ENCODE measurements around the gene SPSB1.
"Not testable (repeated sequence)": the region's sequence is repeated elsewhere in the genome, so short reads cannot be mapped to it uniquely, and the experiment has no call there.

The SPSB1 gene

DNA sequence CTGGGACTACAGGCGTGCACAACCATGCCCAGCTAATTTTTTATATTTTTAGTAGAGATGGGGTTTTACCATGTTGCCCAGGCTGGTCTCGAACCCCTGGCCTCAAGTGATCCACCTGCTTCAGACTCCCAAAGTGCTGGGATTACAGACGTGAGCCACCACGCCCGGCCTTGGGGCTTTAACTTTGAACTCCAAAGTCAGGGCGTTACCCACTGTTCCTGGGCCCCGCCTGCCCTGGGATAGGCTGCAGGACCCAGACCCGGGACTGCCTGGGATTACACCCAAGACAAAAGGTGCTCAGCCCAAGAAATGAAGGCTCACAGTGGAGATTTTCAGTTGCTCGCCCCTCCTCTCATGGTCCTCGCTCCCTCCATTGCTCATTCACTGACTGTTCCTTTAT, 92.7 kb downstream of the SPSB1 start:
- H3K36me3 ChIP-seq (ENCODE audit: insufficient read depth, low read depth, low read length); H3K27ac ChIP-seq (ENCODE audit: low read length): not testable (repeated sequence)

GRCh38 chr1:9385801-9386573, 93.3 kb downstream of the SPSB1 start:
- no peaks in the 10 kb centered on the region for H3K27me3 ChIP-seq (ENCODE audit: insufficient read depth, low read length)
- no peaks in the 10 kb centered on the region for H3K4me1 ChIP-seq (ENCODE audit: insufficient read depth, low read length)
- H3K4me3 ChIP-seq (ENCODE audit: low read length): no peak overlapping the region
- no peaks in the 10 kb centered on the region for H3K36me3 ChIP-seq (ENCODE audit: insufficient read depth, low read depth, low read length)
- H3K9me3 ChIP-seq (ENCODE audit: insufficient read depth, low read depth, low read length): no peaks in the 10 kb centered on the region
- no peak overlapping the region for H3K27ac ChIP-seq (ENCODE audit: low read length)
- no peak overlapping the region for H3K9ac ChIP-seq (ENCODE audit: low read depth, low read length)

More for the DNA sequence above, 92.7 kb downstream of the SPSB1 start:
- not testable (repeated sequence) for H3K4me1 ChIP-seq (ENCODE audit: insufficient read depth, low read length); H3K9me3 ChIP-seq (ENCODE audit: insufficient read depth, low read depth, low read length); H3K27me3 ChIP-seq (ENCODE audit: insufficient read depth, low read length); H3K4me3 ChIP-seq (ENCODE audit: low read length); H3K9ac ChIP-seq (ENCODE audit: low read depth, low read length)

- Histone ChIP-seq H3K27me3 (ENCODE audit: insufficient read depth, low read length) (no peaks in the 10 kb centered on the region), H3K4me3 (ENCODE audit: low read length) (no peak overlapping the region), H3K36me3 (ENCODE audit: insufficient read depth, low read depth, low read length) (no peaks in the 10 kb centered on the region), H3K9ac (ENCODE audit: low read depth, low read length) (no peak overlapping the region), H3K4me1 (ENCODE audit: insufficient read depth, low read length) (no peaks in the 10 kb centered on the region), H3K9me3 (ENCODE audit: insufficient read depth, low read depth, low read length) (no peaks in the 10 kb centered on the region), H3K27ac (ENCODE audit: low read length) (no peak overlapping the region)
These were observed 95.9 kb downstream of the SPSB1 start for GRCh38 chr1:9388335-9389180.

DNA sequence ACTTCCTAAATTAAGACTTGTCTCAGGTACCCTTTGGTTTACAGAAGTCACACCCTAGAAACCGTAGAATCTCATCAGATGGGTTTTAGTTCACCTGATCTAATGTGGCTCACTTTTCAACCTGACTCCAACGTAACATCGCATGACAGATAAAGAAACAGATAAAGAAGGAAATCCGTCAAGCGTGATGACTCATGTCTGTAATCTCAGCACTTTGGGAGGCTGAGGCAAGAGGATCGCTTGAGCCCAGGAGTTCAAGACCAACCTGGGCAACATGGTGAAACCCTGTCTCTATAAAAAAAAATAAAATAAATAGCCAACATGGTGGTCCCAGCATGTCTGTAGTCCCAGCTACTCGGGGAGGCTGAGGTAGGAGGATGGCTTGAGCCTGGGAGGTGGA, 97.3 kb downstream of the SPSB1 start:
- H3K4me3 ChIP-seq (ENCODE audit: low read length): no peak overlapping the region
- no peaks in the 10 kb centered on the region for H3K4me1 ChIP-seq (ENCODE audit: insufficient read depth, low read length)
- H3K36me3 ChIP-seq (ENCODE audit: insufficient read depth, low read depth, low read length): no peaks in the 10 kb centered on the region
- no peak overlapping the region for H3K9ac ChIP-seq (ENCODE audit: low read depth, low read length)
- H3K27ac ChIP-seq (ENCODE audit: low read length): no peak overlapping the region
- peaks cover under 1% of the 10 kb centered on the region; the same call in 1 of the 2 replicates for H3K9me3 ChIP-seq (ENCODE audit: insufficient read depth, low read depth, low read length)
- no peaks in the 10 kb centered on the region for H3K27me3 ChIP-seq (ENCODE audit: insufficient read depth, low read length)

GRCh38 chr1:9391620-9392019, 98.9 kb downstream of the SPSB1 start:
- no peak overlapping the region for H3K4me3 ChIP-seq (ENCODE audit: low read length)
- H3K4me1 ChIP-seq (ENCODE audit: insufficient read depth, low read length): no peaks in the 10 kb centered on the region
- no peaks in the 10 kb centered on the region for H3K36me3 ChIP-seq (ENCODE audit: insufficient read depth, low read depth, low read length)
- H3K9me3 ChIP-seq (ENCODE audit: insufficient read depth, low read depth, low read length): peaks cover 3% of the 10 kb centered on the region; the same call in 1 of the 2 replicates
- H3K27ac ChIP-seq (ENCODE audit: low read length): no peak overlapping the region
- no peak overlapping the region for H3K9ac ChIP-seq (ENCODE audit: low read depth, low read length)
- no peaks in the 10 kb centered on the region for H3K27me3 ChIP-seq (ENCODE audit: insufficient read depth, low read length)

GRCh38 chr1:9394010-9394409, 101.3 kb downstream of the SPSB1 start:
- H3K36me3 ChIP-seq (ENCODE audit: insufficient read depth, low read depth, low read length): no peaks in the 10 kb centered on the region
- no peaks in the 10 kb centered on the region for H3K4me1 ChIP-seq (ENCODE audit: insufficient read depth, low read length)
- peaks cover 3% of the 10 kb centered on the region; the same call in 1 of the 2 replicates for H3K9me3 ChIP-seq (ENCODE audit: insufficient read depth, low read depth, low read length)
- no peak overlapping the region for H3K4me3 ChIP-seq (ENCODE audit: low read length)
- no peak overlapping the region for H3K27ac ChIP-seq (ENCODE audit: low read length)
- H3K27me3 ChIP-seq (ENCODE audit: insufficient read depth, low read length): no peaks in the 10 kb centered on the region
- H3K9ac ChIP-seq (ENCODE audit: low read depth, low read length): no peak overlapping the region

DNA sequence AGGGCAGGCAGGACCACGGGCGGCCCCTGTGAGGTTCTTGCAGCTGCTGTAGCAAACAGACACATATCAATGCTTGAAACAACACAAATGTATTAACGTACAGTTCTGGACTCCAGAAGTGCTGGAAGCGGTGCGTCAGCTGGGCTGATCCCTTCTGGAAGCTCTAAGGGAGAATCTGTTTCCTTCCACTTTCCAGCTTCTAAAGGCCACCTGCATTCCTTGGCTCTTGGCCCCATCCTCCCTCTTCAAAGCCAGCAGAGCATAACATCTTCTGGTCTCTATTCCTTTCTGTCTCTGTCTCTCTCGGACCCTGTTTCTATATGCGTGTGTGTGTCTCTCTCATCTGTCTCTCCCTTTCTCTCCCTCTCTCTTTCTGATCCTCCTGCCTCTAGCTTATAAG, 102.3 kb downstream of the SPSB1 start:
- H3K4me1 ChIP-seq (ENCODE audit: insufficient read depth, low read length): no peaks in the 10 kb centered on the region
- H3K27me3 ChIP-seq (ENCODE audit: insufficient read depth, low read length): no peaks in the 10 kb centered on the region
- H3K4me3 ChIP-seq (ENCODE audit: low read length): no peak overlapping the region
- no peak overlapping the region for H3K9ac ChIP-seq (ENCODE audit: low read depth, low read length)
- no peak overlapping the region for H3K27ac ChIP-seq (ENCODE audit: low read length)
- no peaks in the 10 kb centered on the region for H3K36me3 ChIP-seq (ENCODE audit: insufficient read depth, low read depth, low read length)
- H3K9me3 ChIP-seq (ENCODE audit: insufficient read depth, low read depth, low read length): peaks cover 3% of the 10 kb centered on the region; the same call in 1 of the 2 replicates

DNA sequence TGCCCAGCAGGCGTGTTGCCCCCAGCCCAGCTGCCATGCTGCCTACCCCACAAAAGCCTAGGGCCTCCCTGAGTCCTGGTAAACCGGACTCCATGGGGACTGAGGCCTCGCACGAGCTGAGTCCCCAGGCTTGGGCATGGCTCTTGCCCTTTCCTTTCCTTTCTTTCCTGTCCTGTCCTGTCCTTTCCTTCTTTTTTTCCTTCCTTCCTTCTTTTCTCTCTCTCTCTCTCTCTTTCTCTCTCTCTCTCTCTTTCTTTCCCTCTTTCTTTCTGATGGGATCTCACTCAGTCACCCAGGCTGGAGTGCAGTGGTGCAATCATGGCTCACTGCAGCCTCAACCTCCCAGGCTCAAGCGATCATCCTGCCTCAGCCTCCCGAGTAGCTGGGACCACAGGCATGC, 104.4 kb downstream of the SPSB1 start:
- no peak overlapping the region for H3K4me3 ChIP-seq (ENCODE audit: low read length)

GRCh38 chr1:9397997-9398526, 105.4 kb downstream of the SPSB1 start:
- Histone ChIP-seq H3K9ac (ENCODE audit: low read depth, low read length) (no peak overlapping the region), H3K36me3 (ENCODE audit: insufficient read depth, low read depth, low read length) (no peaks in the 10 kb centered on the region), H3K27me3 (ENCODE audit: insufficient read depth, low read length) (no peaks in the 10 kb centered on the region), H3K27ac (ENCODE audit: low read length) (no peak overlapping the region), H3K9me3 (ENCODE audit: insufficient read depth, low read depth, low read length) (peaks cover 3% of the 10 kb centered on the region; the same call in 1 of the 2 replicates), H3K4me3 (ENCODE audit: low read length) (no peak overlapping the region), H3K4me1 (ENCODE audit: insufficient read depth, low read length) (no peaks in the 10 kb centered on the region; the same call in 1 of the 2 replicates)

More for the DNA sequence above, 104.4 kb downstream of the SPSB1 start:
- Histone ChIP-seq H3K27me3 (ENCODE audit: insufficient read depth, low read length) (no peaks in the 10 kb centered on the region), H3K9ac (ENCODE audit: low read depth, low read length) (no peak overlapping the region), H3K4me1 (ENCODE audit: insufficient read depth, low read length) (no peaks in the 10 kb centered on the region; the same call in 1 of the 2 replicates), H3K27ac (ENCODE audit: low read length) (no peak overlapping the region), H3K36me3 (ENCODE audit: insufficient read depth, low read depth, low read length) (no peaks in the 10 kb centered on the region), H3K9me3 (ENCODE audit: insufficient read depth, low read depth, low read length) (peaks cover 3% of the 10 kb centered on the region; the same call in 1 of the 2 replicates)

GRCh38 chr1:9399510-9400424, 107.1 kb downstream of the SPSB1 start:
- peaks cover 3% of the 10 kb centered on the region; the same call in 1 of the 2 replicates for H3K9me3 ChIP-seq (ENCODE audit: insufficient read depth, low read depth, low read length)
- H3K36me3 ChIP-seq (ENCODE audit: insufficient read depth, low read depth, low read length): no peaks in the 10 kb centered on the region
- no peaks in the 10 kb centered on the region for H3K27me3 ChIP-seq (ENCODE audit: insufficient read depth, low read length)
- no peak overlapping the region for H3K9ac ChIP-seq (ENCODE audit: low read depth, low read length)
- no peaks in the 10 kb centered on the region; the same call in 1 of the 2 replicates for H3K4me1 ChIP-seq (ENCODE audit: insufficient read depth, low read length)
- H3K27ac ChIP-seq (ENCODE audit: low read length): no peak overlapping the region
- H3K4me3 ChIP-seq (ENCODE audit: low read length): no peak overlapping the region
